Epithelial cell of prostate (primary cell): ENCODE measurements around the gene SYNE2.
A peak's percentile ranks its signal among the peaks of the same experiment; 100 is the strongest.
"Not testable (repeated sequence)": the region's sequence is repeated elsewhere in the genome, so short reads cannot be mapped to it uniquely, and the experiment has no call there.

Experiments
- DNase-seq: peaks from one replicate; pipeline ENCODE4 v3.0.0-alpha.2; 2011; ENCODE audit warnings: low read depth, low spot score
- H3K27ac ChIP-seq: fragments of 450-650 bp; 2 replicates; pipeline ENCODE4 v1.5.1; 2017; ENCODE audit warnings: mild to moderate bottlenecking

The SYNE2 gene

GRCh38 chr14:64176330-64176729 is 323.5 kb downstream of the SYNE2 start:
- DNase-seq: no peak
- H3K27ac ChIP-seq: no peak overlapping the region

- DNase-seq: no peak
- H3K27ac ChIP-seq: no peak overlapping the region
Measured at GRCh38 chr14:64178814-64179213, 326.0 kb downstream of the SYNE2 start.

GRCh38 chr14:64182908-64183307 is 330.1 kb downstream of the SYNE2 start:
- not testable (repeated sequence) for DNase-seq

GRCh38 chr14:64184103-64184729 is 331.4 kb downstream of the SYNE2 start:
- DNase-seq: no peak

More at GRCh38 chr14:64182908-64183307, 330.1 kb downstream of the SYNE2 start:
- H3K27ac ChIP-seq: not testable (repeated sequence)

GRCh38 chr14:64185184-64185583 is 332.4 kb downstream of the SYNE2 start:
- H3K27ac ChIP-seq: no peak overlapping the region
- DNase-seq: no peak

More at GRCh38 chr14:64184103-64184729, 331.4 kb downstream of the SYNE2 start:
- no peak overlapping the region for H3K27ac ChIP-seq

GRCh38 chr14:64186231-64187129 is 333.7 kb downstream of the SYNE2 start:
- no peak overlapping the region for H3K27ac ChIP-seq
- DNase-seq: no peak

GRCh38 chr14:64187331-64187730 is 334.5 kb downstream of the SYNE2 start:
- no peak for DNase-seq
- no peak overlapping the region for H3K27ac ChIP-seq

- no peak for DNase-seq
- H3K27ac ChIP-seq: no peak overlapping the region
Measured at GRCh38 chr14:64190974-64191502, 338.2 kb downstream of the SYNE2 start.

- no peak overlapping the region for H3K27ac ChIP-seq
- peak; percentile 26 for DNase-seq
Measured at GRCh38 chr14:64191756-64192155, 339.0 kb downstream of the SYNE2 start.

GRCh38 chr14:64193821-64194220 is 341.0 kb downstream of the SYNE2 start:
- DNase-seq: no peak

GRCh38 chr14:64194404-64194803 is 341.6 kb downstream of the SYNE2 start:
- no peak overlapping the region for H3K27ac ChIP-seq
- DNase-seq: no peak

More at GRCh38 chr14:64193821-64194220, 341.0 kb downstream of the SYNE2 start:
- no peak overlapping the region for H3K27ac ChIP-seq

GRCh38 chr14:64195199-64195598 is 342.4 kb downstream of the SYNE2 start:
- no peak for DNase-seq
- no peak overlapping the region for H3K27ac ChIP-seq

- no peak overlapping the region for H3K27ac ChIP-seq
- DNase-seq: no peak
Measured at GRCh38 chr14:64196056-64196455, 343.3 kb downstream of the SYNE2 start.

- no peak overlapping the region for H3K27ac ChIP-seq
- no peak for DNase-seq
Measured at GRCh38 chr14:64196814-64197411, 344.1 kb downstream of the SYNE2 start.

GRCh38 chr14:64197996-64198395 is 345.2 kb downstream of the SYNE2 start:
- no peak for DNase-seq
- no peak overlapping the region for H3K27ac ChIP-seq

- no peak overlapping the region for H3K27ac ChIP-seq
- no peak for DNase-seq
Measured at GRCh38 chr14:64198486-64198885, 345.7 kb downstream of the SYNE2 start.

- H3K27ac ChIP-seq: no peak overlapping the region
- DNase-seq: no peak
Measured at GRCh38 chr14:64200170-64200569, 347.4 kb downstream of the SYNE2 start.

- no peak overlapping the region for H3K27ac ChIP-seq
- no peak for DNase-seq
Measured at GRCh38 chr14:64201296-64201695, 348.5 kb downstream of the SYNE2 start.

GRCh38 chr14:64201921-64202545 is 349.2 kb downstream of the SYNE2 start:
- H3K27ac ChIP-seq: no peak overlapping the region
- no peak for DNase-seq

GRCh38 chr14:64202716-64203115 is 349.9 kb downstream of the SYNE2 start:
- no peak overlapping the region for H3K27ac ChIP-seq
- DNase-seq: no peak
